Activated T-cell treated with anti-CD3 and anti-CD28 coated beads, Interleukin-2, amount 50 U/mL, for 4 hours (primary cell): ENCODE results near the gene MKKS. TPM values are rescaled to one million over a fixed set of nuclear protein-coding genes. Genes with fewer than 3 reads are reported as not detected.

Experiments
- ATAC-seq, 2 donors: fragments of 200-7000 bp; cut with Tn5 transposase; one replicate each; pipeline ENCODE4 v1.10.0; 2021
- DNase-seq: peaks from one replicate; pipeline ENCODE4 v3.0.0-alpha.2; 2020
- H3K27me3 Mint-ChIP-seq: one replicate; pipeline ENCODE4 v1.8.0; 2021; ENCODE audit warnings: low read depth, mixed read lengths
- H3K36me3 Mint-ChIP-seq: one replicate; pipeline ENCODE4 v1.8.0; 2022; ENCODE audit warnings: mixed read lengths; ENCODE audit not compliant: insufficient read depth
- H3K4me1 Mint-ChIP-seq: one replicate; pipeline ENCODE4 v1.8.0; 2021; ENCODE audit warnings: low read depth, mixed read lengths
- H3K4me3 Mint-ChIP-seq: one replicate; pipeline ENCODE4 v1.8.0; 2021; ENCODE audit warnings: mild to moderate bottlenecking, moderate library complexity, mixed read lengths
- H3K9me3 Mint-ChIP-seq: one replicate; pipeline ENCODE4 v1.8.0; 2021; ENCODE audit warnings: mixed read lengths
- total RNA-seq, 3 donors: library from RNA; stranded (reverse); gene quantifications; one replicate each; pipeline ENCODE4 v1.2.1, GENCODE V29; 2021

MKKS gene
- total RNA-seq, 3 donors from 2014 or later, result 5.5 to 6.2 (median 6.0) TPM

GRCh38 chr20:10381477-10381876, 52.5 kb downstream of the MKKS start:
- no peak overlapping the region for H3K4me3 Mint-ChIP-seq
- ATAC-seq (no peak), DNase-seq (no peak)
- H3K9me3 Mint-ChIP-seq, result no peaks in the 10 kb centered on the region
- no peaks in the 10 kb centered on the region for H3K4me1 Mint-ChIP-seq
- H3K36me3 Mint-ChIP-seq, result no peaks in the 10 kb centered on the region
- H3K27me3 Mint-ChIP-seq, result peaks cover 15% of the 10 kb centered on the region

GRCh38 chr20:10379761-10380160, 54.3 kb downstream of the MKKS start:
- Mint-ChIP-seq H3K9me3 (peaks cover 3% of the 10 kb centered on the region), H3K4me1 (no peaks in the 10 kb centered on the region), H3K27me3 (peaks cover 24% of the 10 kb centered on the region), H3K36me3 (no peaks in the 10 kb centered on the region), H3K4me3 (no peak overlapping the region)
- DNase-seq (no peak), ATAC-seq (no peak)

GRCh38 chr20:10376270-10377075, 57.5 kb downstream of the MKKS start:
- Mint-ChIP-seq H3K4me3 (no peak overlapping the region), H3K9me3 (peaks cover 9% of the 10 kb centered on the region), H3K36me3 (no peaks in the 10 kb centered on the region), H3K4me1 (no peaks in the 10 kb centered on the region), H3K27me3 (peaks cover 23% of the 10 kb centered on the region)
- ATAC-seq (no peak), DNase-seq (no peak)

GRCh38 chr20:10375191-10375590, 58.8 kb downstream of the MKKS start:
- no peaks in the 10 kb centered on the region for H3K4me1 Mint-ChIP-seq
- ATAC-seq, result no peak
- no peak overlapping the region for H3K4me3 Mint-ChIP-seq
- no peaks in the 10 kb centered on the region for H3K36me3 Mint-ChIP-seq
- DNase-seq, result no peak
- peaks cover 24% of the 10 kb centered on the region for H3K27me3 Mint-ChIP-seq
- peaks cover 9% of the 10 kb centered on the region for H3K9me3 Mint-ChIP-seq

- no peak for DNase-seq
- no peak for ATAC-seq
- Mint-ChIP-seq H3K4me1 (no peaks in the 10 kb centered on the region), H3K27me3 (peaks cover 28% of the 10 kb centered on the region), H3K9me3 (peaks cover 9% of the 10 kb centered on the region), H3K4me3 (no peak overlapping the region), H3K36me3 (no peaks in the 10 kb centered on the region)
Observed at GRCh38 chr20:10374036-10374435, 60.0 kb downstream of the MKKS start.

GRCh38 chr20:10371467-10371866, 62.6 kb downstream of the MKKS start:
- ATAC-seq, result no peak
- Mint-ChIP-seq H3K4me3 (no peak overlapping the region), H3K4me1 (no peaks in the 10 kb centered on the region), H3K9me3 (peaks cover 9% of the 10 kb centered on the region), H3K36me3 (no peaks in the 10 kb centered on the region), H3K27me3 (peaks cover 26% of the 10 kb centered on the region)
- DNase-seq, result no peak

- peaks cover 22% of the 10 kb centered on the region for H3K27me3 Mint-ChIP-seq
- ATAC-seq (no peak), DNase-seq (no peak)
- H3K36me3 Mint-ChIP-seq, result no peaks in the 10 kb centered on the region
- H3K4me3 Mint-ChIP-seq, result no peak overlapping the region
- no peaks in the 10 kb centered on the region for H3K4me1 Mint-ChIP-seq
- peaks cover 6% of the 10 kb centered on the region for H3K9me3 Mint-ChIP-seq
Observed at GRCh38 chr20:10370091-10370887, 63.7 kb downstream of the MKKS start.

GRCh38 chr20:10369723-10370090, 64.3 kb downstream of the MKKS start:
- no peaks in the 10 kb centered on the region for H3K4me1 Mint-ChIP-seq
- no peak overlapping the region for H3K4me3 Mint-ChIP-seq
- peaks cover 20% of the 10 kb centered on the region for H3K27me3 Mint-ChIP-seq
- no peak for ATAC-seq
- peaks cover 6% of the 10 kb centered on the region for H3K9me3 Mint-ChIP-seq
- no peaks in the 10 kb centered on the region for H3K36me3 Mint-ChIP-seq
- no peak for DNase-seq

GRCh38 chr20:10368702-10369041, 65.3 kb downstream of the MKKS start:
- H3K4me1 Mint-ChIP-seq, result no peaks in the 10 kb centered on the region
- no peak for ATAC-seq
- DNase-seq, result no peak
- no peaks in the 10 kb centered on the region for H3K36me3 Mint-ChIP-seq
- H3K4me3 Mint-ChIP-seq, result no peak overlapping the region
- peaks cover 20% of the 10 kb centered on the region for H3K27me3 Mint-ChIP-seq
- peaks cover 6% of the 10 kb centered on the region for H3K9me3 Mint-ChIP-seq

- ATAC-seq, result no peak
- peaks cover 20% of the 10 kb centered on the region for H3K27me3 Mint-ChIP-seq
Observed at GRCh38 chr20:10367943-10368701, 65.9 kb downstream of the MKKS start.

GRCh38 chr20:10367693-10367942, 66.4 kb downstream of the MKKS start:
- ATAC-seq (no peak), DNase-seq (no peak)
- Mint-ChIP-seq H3K27me3 (peaks cover 20% of the 10 kb centered on the region), H3K4me3 (no peak overlapping the region), H3K36me3 (no peaks in the 10 kb centered on the region), H3K4me1 (no peaks in the 10 kb centered on the region), H3K9me3 (no peaks in the 10 kb centered on the region)

More at GRCh38 chr20:10367943-10368701, 65.9 kb downstream of the MKKS start:
- Mint-ChIP-seq H3K36me3 (no peaks in the 10 kb centered on the region), H3K4me1 (no peaks in the 10 kb centered on the region), H3K4me3 (no peak overlapping the region), H3K9me3 (peaks cover 1% of the 10 kb centered on the region)
- DNase-seq, result no peak

- no peak for ATAC-seq
- H3K27me3 Mint-ChIP-seq, result peaks cover 20% of the 10 kb centered on the region
Observed at GRCh38 chr20:10366898-10367692, 66.9 kb downstream of the MKKS start.

GRCh38 chr20:10362674-10363073, 71.3 kb downstream of the MKKS start:
- Mint-ChIP-seq H3K27me3 (peaks cover 8% of the 10 kb centered on the region), H3K4me3 (no peak overlapping the region), H3K9me3 (no peaks in the 10 kb centered on the region), H3K36me3 (no peaks in the 10 kb centered on the region), H3K4me1 (no peaks in the 10 kb centered on the region)
- no peak for ATAC-seq
- no peak for DNase-seq

More at GRCh38 chr20:10366898-10367692, 66.9 kb downstream of the MKKS start:
- Mint-ChIP-seq H3K9me3 (no peaks in the 10 kb centered on the region), H3K36me3 (no peaks in the 10 kb centered on the region), H3K4me3 (no peak overlapping the region), H3K4me1 (no peaks in the 10 kb centered on the region)
- DNase-seq, result no peak

- DNase-seq (no peak), ATAC-seq (no peak)
- H3K27me3 Mint-ChIP-seq, result peaks cover 6% of the 10 kb centered on the region
- no peaks in the 10 kb centered on the region for H3K36me3 Mint-ChIP-seq
- H3K4me3 Mint-ChIP-seq, result no peak overlapping the region
- no peaks in the 10 kb centered on the region for H3K4me1 Mint-ChIP-seq
- H3K9me3 Mint-ChIP-seq, result no peaks in the 10 kb centered on the region
Observed at GRCh38 chr20:10360878-10361277, 73.1 kb downstream of the MKKS start.
